Fibroblast of skin of back (primary cell): ENCODE data around the gene ZBED4.

Experiments used
- DNase-seq: peaks from one replicate; pipeline ENCODE4 v3.0.0-alpha.2; 2013

Gene ZBED4

DNA sequence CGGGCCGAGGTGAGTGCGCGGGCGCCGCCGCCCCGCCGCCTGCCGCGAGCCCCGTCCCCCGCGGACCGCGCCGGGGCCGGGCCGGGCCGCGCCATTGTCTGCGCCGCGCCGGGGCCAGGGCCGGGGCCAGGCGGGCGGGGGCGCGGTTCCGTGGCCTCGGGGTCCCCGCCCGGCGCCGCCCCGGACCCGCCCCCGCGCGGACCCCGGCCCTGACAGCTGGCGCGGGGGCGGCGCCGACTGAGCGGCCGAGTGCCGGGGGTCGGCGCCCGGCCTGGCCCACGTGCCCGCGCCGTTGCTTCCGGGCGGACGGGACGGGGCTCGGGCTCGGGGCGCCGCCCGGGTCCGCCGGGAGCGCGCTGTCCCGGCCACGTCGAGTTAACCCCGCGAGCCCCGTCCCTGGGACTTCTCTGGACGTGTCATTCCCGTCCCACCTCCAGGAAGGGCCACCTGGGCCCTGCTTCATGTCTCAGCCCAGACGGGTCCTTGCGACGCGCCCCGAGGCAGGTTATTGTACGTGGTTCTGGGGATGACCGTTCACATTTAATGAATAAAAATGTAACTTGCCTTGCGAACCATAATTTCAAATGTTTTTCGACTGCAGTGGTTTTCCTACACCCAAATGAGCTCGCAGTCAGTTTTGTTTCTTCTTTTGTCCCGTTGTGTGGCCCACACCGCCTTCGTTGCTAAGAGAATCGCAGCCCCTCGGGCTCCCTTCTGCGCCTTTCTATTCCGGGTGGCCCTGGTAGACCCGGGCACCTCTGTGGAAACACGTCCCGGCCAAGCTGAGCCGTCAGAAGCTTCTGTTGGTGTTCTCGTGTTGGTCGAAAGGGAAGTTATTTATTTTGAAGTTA lies 562 bp downstream of the ZBED4 start:
- DNase-seq, result peak; percentile 20

DNA sequence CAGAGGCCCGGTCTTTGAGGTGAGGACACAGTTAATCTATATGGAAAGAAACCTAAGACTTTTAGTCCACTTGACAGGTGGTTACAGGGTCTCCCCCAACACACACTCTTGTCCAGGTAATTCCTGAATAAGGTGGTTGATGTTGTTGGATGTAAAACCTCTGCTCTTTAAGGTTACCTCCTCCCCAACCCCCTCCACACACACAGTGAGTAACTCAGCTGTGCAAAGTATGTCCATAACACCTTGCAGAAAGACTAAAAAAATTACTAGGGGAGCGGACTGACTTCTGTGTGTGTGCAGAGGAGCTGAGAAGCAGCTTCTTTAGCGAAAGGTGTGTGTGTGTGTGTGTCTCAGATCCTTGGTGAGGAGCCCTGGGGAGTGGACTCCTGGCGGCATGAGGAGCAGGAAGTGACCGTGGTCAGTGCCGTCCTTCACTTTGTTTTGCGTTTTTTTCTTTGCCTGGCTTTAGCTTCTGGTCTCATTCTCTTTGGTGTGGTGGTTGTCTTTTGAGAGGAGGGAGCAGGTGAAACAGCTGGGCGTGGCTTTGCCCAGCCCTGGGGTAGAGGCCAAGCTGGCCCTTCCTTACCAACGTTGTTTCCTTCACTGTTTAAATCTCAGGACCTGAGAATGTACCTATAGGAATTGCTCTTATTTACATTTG lies 1.7 kb downstream of the ZBED4 start:
- DNase-seq, result no peak

GRCh38 chr22:49856343-49856742 lies 2.7 kb downstream of the ZBED4 start:
- no peak for DNase-seq

DNA sequence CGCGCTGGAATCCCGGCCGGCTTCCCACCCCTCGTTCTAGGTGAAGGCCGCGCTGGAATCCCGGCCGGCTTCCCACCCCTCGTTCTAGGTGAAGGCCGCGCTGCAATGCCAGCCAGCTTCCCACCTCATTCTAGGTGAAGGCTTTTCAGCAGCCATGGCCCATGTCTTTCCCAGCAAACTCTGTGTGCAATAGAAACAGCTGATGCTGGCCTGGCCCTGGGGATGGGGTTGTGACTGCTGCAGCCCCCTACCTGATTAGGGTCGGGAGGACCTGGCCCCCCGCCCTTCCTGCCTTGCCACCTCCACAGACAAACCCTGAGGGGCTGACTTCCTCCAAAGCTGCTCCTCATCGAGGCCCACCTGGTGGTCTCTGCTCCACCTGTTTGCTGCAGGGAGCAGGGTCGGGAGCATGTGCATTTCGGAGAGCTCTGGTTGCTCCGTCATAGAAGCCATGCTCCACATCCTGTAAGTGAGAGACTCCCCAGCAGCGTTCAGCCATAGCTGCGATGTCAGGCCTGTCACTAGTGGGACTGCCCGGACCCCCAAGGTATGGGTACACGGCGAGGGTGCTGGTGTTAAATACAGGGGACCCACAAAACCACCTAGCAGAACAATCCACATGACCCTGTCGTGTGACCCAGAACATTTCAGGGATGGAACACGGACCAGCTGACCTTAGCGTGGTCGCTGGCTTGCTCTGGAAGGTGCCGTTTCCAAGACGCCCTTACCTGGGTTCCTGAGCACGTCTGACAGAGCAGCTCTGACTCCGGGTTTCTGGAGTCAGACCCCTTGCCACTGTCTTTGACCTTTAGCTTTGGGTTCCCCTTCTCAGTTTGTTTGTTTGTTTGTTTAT lies 3.3 kb downstream of the ZBED4 start:
- no peak for DNase-seq

- no peak for DNase-seq
Observed at GRCh38 chr22:49858827-49859226, 5.2 kb downstream of the ZBED4 start.

DNA sequence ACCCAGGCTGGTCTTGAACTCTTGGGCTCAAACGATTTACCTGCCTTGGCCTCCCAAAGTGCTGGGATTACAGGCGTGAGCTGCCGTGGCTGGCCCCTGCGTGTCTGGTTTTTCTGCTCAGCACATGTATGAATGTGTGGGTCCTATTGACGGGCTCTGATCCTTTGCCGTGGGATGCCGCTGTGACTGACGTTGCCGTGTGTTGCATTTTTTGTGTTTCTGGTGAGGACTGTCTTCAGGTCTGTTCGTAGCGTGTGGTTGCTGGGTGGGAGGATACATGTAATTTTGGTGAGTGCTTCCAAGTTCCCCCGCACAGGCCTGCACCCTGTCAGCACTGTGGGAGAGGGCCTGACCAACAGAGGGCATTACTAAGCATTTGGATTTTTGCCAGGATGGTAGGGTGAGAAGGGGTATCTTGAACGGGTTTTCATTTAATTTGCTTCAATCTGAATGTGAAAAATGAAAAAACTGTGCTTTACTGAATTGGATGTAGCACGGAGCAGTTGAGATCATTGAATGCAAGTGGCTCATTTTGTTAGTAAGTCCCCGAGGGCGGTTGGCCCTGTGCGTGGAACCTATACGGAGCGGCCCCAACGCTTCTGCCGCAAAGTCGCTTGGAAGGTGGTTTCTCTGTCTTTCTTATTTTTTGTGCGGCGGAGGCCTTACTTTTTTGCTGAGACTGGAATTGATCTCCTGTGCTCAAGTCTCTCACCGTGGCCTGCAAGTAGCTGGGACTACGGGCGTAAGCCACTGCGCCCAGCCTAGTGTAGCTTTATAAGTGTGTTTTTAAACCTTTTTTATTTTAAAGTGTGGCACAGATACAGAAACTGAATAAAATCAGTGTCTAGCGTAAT lies 8.2 kb downstream of the ZBED4 start:
- no peak for DNase-seq

- no peak for DNase-seq
Observed at GRCh38 chr22:49862496-49862776, 8.8 kb downstream of the ZBED4 start.

- no peak for DNase-seq
Observed at GRCh38 chr22:49863931-49864330, 10.3 kb downstream of the ZBED4 start.

- DNase-seq, result no peak
Observed at GRCh38 chr22:49865156-49865555, 11.5 kb downstream of the ZBED4 start.

GRCh38 chr22:49866134-49866533 lies 12.5 kb downstream of the ZBED4 start:
- no peak for DNase-seq

DNA sequence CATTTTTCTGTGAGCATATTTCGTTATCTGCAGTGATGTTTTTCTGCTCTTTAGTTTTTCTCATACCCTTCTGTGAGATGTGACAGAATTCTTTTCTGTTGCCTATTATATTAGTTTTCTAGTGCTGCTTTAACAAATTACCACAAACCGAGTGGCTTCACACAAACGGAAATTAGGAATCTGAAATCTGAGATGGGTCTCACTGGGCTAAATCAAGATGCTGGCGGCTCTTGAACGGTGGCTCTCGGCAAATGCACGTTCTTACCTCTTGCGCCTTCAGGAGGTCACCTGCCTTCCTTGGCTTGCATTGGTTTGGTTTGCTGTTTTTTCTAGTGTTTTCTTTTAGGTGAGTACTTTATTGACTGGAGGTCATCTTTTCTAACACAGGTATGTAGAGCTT lies 13.0 kb downstream of the ZBED4 start:
- DNase-seq, result no peak

DNA sequence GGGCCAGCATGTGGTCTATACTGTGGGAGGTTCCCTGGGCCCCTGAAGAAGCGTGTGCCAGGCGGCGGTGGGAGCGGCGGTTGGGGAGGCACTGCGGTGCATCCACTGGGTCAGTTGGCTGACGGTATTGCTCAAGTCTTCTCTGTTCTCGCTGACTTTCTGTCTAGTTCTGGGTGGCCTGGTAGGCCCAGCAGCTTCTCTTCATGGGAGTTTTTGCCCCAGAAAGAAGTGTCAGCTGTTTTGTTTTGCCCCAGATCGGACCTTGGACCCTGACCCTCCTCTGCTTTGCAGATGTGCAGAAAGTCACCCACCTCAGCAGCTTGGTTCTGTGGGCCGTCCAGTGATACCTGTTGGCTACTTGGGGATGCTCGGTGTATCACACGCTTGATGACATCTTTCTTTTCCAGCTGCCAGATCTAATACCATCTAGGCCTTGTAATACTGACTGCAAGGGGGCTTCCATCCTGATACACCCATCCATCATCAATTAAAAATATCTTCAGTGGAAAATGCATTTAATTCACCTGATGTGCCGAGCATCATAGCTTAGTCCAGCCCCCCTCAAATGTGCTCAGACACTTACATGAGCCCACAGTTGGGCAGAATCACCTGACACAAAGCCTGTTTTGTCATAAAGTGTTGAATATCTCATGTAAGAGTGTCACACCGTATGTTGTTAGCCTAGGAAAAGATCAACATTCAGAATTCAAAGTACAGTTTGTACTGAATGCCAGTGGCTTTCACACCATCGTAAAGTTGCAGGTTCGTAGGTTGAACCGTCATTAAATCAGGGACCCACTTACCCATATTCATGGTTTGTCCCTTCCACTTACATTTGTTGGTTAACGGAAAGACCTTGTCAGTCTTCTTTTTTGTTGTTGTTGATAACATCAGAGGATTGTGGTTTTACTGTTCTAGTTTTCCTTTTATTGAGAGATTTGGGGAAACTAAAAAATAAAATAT lies 13.9 kb downstream of the ZBED4 start:
- no peak for DNase-seq

DNA sequence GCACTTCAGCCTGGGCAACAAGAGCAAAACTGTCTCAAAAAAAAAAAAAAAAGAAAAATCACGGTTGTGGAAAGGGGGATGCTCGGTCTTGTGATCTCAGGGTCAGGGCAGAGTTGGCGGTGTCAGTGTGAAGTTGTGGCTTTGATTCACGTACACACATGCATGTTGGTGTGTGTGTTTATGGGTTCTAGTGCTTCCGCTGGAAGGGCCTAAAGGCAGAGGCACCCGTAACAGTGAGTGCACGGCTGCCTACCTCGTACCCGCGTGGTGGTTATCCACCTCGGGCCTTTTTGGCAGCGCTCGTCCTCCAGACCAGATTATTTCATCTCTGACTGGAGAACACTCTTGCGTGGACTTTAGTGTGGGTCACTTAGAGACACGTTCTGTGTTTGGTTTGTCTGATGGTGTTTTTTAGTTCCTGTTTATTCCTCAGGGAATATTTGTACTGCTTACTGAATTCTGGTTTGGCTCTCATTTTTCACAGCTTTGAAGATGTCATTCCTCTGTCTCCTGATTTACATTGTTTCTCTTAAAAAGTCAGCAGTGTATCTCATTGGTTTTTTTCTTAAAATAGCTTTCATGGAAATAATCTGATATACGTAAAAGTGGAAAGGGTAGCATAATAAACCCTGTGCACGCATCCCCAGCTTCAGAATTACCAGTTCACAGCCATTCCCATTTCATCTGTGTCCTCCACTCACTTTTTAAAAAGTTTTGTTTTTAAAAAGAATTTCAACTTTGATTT lies 15.6 kb downstream of the ZBED4 start:
- no peak for DNase-seq

GRCh38 chr22:49869845-49870712 lies 16.4 kb downstream of the ZBED4 start:
- no peak for DNase-seq

DNA sequence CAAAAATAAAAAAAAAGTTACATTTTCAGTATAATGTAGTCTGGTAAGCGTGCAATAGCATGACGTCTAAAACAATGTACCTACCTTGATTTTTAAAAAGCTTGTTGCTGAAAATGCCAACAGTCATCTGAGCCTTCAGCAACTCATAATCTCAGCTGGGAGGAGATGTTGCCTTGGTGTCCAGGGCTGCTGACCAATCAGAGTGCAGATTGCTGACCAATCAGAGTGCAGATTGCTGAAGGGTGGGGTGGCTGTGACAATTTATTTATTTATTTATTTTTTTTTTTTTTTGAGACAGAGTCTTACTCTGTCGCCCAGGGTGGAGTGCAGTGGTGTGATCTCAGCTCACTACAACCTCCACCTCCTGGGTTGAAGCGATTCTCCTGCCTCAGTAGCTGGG lies 17.8 kb downstream of the ZBED4 start:
- peak; percentile 30 for DNase-seq

- DNase-seq, result no peak
Observed at GRCh38 chr22:49872347-49872746, 18.7 kb downstream of the ZBED4 start.

DNA sequence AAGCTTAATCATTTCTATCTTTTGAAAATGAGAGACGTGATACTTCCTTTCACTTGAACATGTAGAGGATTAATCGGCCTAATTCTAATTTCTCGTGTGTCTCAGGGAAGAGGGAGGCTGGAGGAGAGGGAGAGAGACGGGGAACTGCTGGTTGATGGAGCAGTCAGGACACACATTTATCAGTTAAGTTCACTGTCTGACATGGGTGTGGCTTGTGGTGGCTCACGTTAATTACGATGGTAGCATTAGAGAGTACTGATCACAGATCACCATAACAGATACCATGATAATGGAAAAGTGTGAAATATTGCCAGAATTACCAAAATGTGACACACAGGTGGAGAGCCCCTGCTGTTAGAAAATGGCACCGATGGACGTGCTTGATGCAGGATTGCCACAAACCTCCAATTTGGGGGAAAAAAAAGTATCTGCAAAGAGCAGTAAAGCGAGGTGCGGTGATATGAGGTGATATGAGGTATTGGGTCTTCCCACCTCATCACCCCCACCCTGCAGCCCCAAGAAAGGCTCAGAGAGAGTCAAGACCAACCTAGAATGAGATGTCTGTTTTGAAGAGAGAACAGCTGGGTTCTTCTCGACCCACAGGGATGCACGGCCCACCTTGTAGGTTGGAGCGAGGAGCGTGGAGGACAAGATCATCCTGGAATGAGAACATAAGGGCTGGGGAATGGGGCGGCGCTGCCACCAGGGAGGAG lies 19.7 kb downstream of the ZBED4 start:
- DNase-seq, result no peak

GRCh38 chr22:49877642-49878041 lies 24.0 kb downstream of the ZBED4 start:
- no peak for DNase-seq

- DNase-seq, result no peak
Observed at GRCh38 chr22:49878206-49878605, 24.6 kb downstream of the ZBED4 start.
